HG03439 (cell line): Measurements from ENCODE around the gene MAN1A2.
"Not testable (repeated sequence)": the region's sequence is repeated elsewhere in the genome, so short reads cannot be mapped to it uniquely, and the experiment has no call there.

ENCODE experiments used
- ATAC-seq: cut with Tn5 transposase; IDR thresholded peaks from one replicate; pipeline ENCODE4 v1.9.1; 2021; ENCODE audit warnings: mild to moderate bottlenecking, moderate library complexity; ENCODE audit not compliant: unreplicated experiment

The MAN1A2 gene

GRCh38 chr1:117367046-117368025 is at the start of gene MAN1A2:
Gene MAN1A2 (plus strand): TSS chr1:117367449. CDS start chr1:117368184, 735 bp downstream.
- peak; percentile 60 for ATAC-seq

GRCh38 chr1:117318011-117318410 is 49.2 kb upstream of the MAN1A2 start:
- ATAC-seq = no peak

GRCh38 chr1:117318426-117318825 is 48.8 kb upstream of the MAN1A2 start:
- ATAC-seq = no peak

- ATAC-seq = no peak
Measured at GRCh38 chr1:117320515-117320914, 46.7 kb upstream of the MAN1A2 start.

- no peak for ATAC-seq
Measured at GRCh38 chr1:117321680-117322609, 45.3 kb upstream of the MAN1A2 start.

- no peak for ATAC-seq
Measured at GRCh38 chr1:117324357-117324756, 42.9 kb upstream of the MAN1A2 start.

- ATAC-seq = not testable (repeated sequence)
Measured at GRCh38 chr1:117326035-117326434, 41.2 kb upstream of the MAN1A2 start.

- no peak for ATAC-seq
Measured at GRCh38 chr1:117327011-117327410, 40.2 kb upstream of the MAN1A2 start.

GRCh38 chr1:117335376-117336086 is 31.7 kb upstream of the MAN1A2 start:
- no peak for ATAC-seq

- no peak for ATAC-seq
Measured at GRCh38 chr1:117336088-117336817, 31.0 kb upstream of the MAN1A2 start.

GRCh38 chr1:117339866-117340700 is 27.2 kb upstream of the MAN1A2 start:
- no peak for ATAC-seq

- ATAC-seq = no peak
Measured at GRCh38 chr1:117341123-117341522, 26.1 kb upstream of the MAN1A2 start.

- ATAC-seq = no peak
Measured at GRCh38 chr1:117342397-117342796, 24.9 kb upstream of the MAN1A2 start.

- ATAC-seq = no peak
Measured at GRCh38 chr1:117346206-117346928, 20.9 kb upstream of the MAN1A2 start.

GRCh38 chr1:117347907-117348306 is 19.3 kb upstream of the MAN1A2 start:
- no peak for ATAC-seq

- not testable (repeated sequence) for ATAC-seq
Measured at GRCh38 chr1:117352695-117353094, 14.6 kb upstream of the MAN1A2 start.

- ATAC-seq = not testable (repeated sequence)
Measured at GRCh38 chr1:117357833-117358603, 9.2 kb upstream of the MAN1A2 start.

- ATAC-seq = not testable (repeated sequence)
Measured at GRCh38 chr1:117358604-117358887, 8.7 kb upstream of the MAN1A2 start.
